ENCODE results near the gene RTN4.
A peak's percentile ranks its signal among the peaks of the same experiment; 100 is the strongest.
"Not testable (repeated sequence)": the region's sequence is repeated elsewhere in the genome, so short reads cannot be mapped to it uniquely, and the experiment has no call there.

RTN4 gene

GRCh38 chr2:54999182-54999581 lies 51.1 kb downstream of the RTN4 start:
- H3K27ac ChIP-seq (ENCODE audit: low read length): no peak overlapping the region
- peaks cover 60% of the 10 kb centered on the region for H3K79me2 ChIP-seq (ENCODE audit: low read length)
- peak overlapping the region; percentile 41 for H3K4me2 ChIP-seq (ENCODE audit: low read length)
- TF ChIP-seq, protein P1, sequence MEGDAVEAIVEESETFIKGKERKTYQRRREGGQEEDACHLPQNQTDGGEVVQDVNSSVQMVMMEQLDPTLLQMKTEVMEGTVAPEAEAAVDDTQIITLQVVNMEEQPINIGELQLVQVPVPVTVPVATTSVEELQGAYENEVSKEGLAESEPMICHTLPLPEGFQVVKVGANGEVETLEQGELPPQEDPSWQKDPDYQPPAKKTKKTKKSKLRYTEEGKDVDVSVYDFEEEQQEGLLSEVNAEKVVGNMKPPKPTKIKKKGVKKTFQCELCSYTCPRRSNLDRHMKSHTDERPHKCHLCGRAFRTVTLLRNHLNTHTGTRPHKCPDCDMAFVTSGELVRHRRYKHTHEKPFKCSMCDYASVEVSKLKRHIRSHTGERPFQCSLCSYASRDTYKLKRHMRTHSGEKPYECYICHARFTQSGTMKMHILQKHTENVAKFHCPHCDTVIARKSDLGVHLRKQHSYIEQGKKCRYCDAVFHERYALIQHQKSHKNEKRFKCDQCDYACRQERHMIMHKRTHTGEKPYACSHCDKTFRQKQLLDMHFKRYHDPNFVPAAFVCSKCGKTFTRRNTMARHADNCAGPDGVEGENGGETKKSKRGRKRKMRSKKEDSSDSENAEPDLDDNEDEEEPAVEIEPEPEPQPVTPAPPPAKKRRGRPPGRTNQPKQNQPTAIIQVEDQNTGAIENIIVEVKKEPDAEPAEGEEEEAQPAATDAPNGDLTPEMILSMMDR (IDR thresholded peaks at IDR 0.05; ENCODE audit: low read depth, low read length): no peak
- no peak for TF ChIP-seq EZH2phosphoT487 (IDR thresholded peaks at IDR 0.05; ENCODE audit: low read depth)
- H3K9ac ChIP-seq (ENCODE audit: low read length): no peak overlapping the region
- no peak overlapping the region for H2AFZ ChIP-seq (ENCODE audit: low read depth, low read length)
- H4K20me1 ChIP-seq (ENCODE audit: insufficient read depth, low read length): peaks cover 50% of the 10 kb centered on the region
- no peaks in the 10 kb centered on the region for H3K27me3 ChIP-seq (ENCODE audit: low read depth, low read length)
- H3K4me3 ChIP-seq (ENCODE audit: low read length): no peak overlapping the region
- H3K4me1 ChIP-seq (ENCODE audit: low read length): peaks cover 30% of the 10 kb centered on the region
- no peaks in the 10 kb centered on the region for H3K36me3 ChIP-seq (replicated peaks; ENCODE audit: low read depth, low read length)
- H3K9me3 ChIP-seq (ENCODE audit: insufficient read depth, low read length): no peaks in the 10 kb centered on the region

DNA sequence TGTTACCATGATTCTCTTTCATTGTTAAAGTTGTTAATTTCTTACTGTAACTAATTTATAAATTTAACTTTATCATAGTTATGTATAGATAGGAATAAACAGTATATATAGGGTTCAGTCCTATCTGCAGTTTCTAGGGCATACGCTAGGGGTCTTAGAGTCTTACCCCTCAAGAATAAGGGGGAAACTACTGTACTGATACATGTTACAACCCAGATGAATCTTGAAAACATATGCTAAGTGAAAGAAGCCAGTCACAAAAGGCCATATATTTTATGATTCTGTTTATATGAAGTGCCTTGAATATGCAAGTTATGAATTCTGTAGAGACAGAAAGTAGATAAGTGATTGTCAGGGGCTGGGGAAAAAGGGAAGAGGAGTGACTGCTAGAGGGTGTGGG lies 52.4 kb downstream of the RTN4 start:
- Histone ChIP-seq H3K27ac (ENCODE audit: low read length) (no peak overlapping the region), H3K4me1 (ENCODE audit: low read length) (peaks cover 30% of the 10 kb centered on the region), H3K9ac (ENCODE audit: low read length) (no peak overlapping the region), H3K4me3 (ENCODE audit: low read length) (no peak overlapping the region), H4K20me1 (ENCODE audit: insufficient read depth, low read length) (peaks cover 59% of the 10 kb centered on the region), H3K4me2 (ENCODE audit: low read length) (no peak overlapping the region), H3K79me2 (ENCODE audit: low read length) (peaks cover 66% of the 10 kb centered on the region), H3K36me3 (replicated peaks; ENCODE audit: low read depth, low read length) (no peaks in the 10 kb centered on the region), H3K27me3 (ENCODE audit: low read depth, low read length) (no peaks in the 10 kb centered on the region), H3K9me3 (ENCODE audit: insufficient read depth, low read length) (no peaks in the 10 kb centered on the region), H2AFZ (ENCODE audit: low read depth, low read length) (no peak overlapping the region)
- no peak for TF ChIP-seq EZH2phosphoT487 (IDR thresholded peaks at IDR 0.05; ENCODE audit: low read depth)
- TF ChIP-seq, protein P1 (IDR thresholded peaks at IDR 0.05; ENCODE audit: low read depth, low read length): peak; percentile 50

GRCh38 chr2:54995553-54995952 lies 54.7 kb downstream of the RTN4 start:
- no peak overlapping the region for H3K4me3 ChIP-seq (ENCODE audit: low read length)
- no peaks in the 10 kb centered on the region for H3K27me3 ChIP-seq (ENCODE audit: low read depth, low read length)
- H2AFZ ChIP-seq (ENCODE audit: low read depth, low read length): no peak overlapping the region
- no peak overlapping the region for H3K27ac ChIP-seq (ENCODE audit: low read length)
- H4K20me1 ChIP-seq (ENCODE audit: insufficient read depth, low read length): peaks cover 61% of the 10 kb centered on the region; the same call in 1 of the 2 replicates
- TF ChIP-seq, protein P1 (IDR thresholded peaks at IDR 0.05; ENCODE audit: low read depth, low read length): no peak
- TF ChIP-seq EZH2phosphoT487 (IDR thresholded peaks at IDR 0.05; ENCODE audit: low read depth): no peak
- no peaks in the 10 kb centered on the region for H3K9me3 ChIP-seq (ENCODE audit: insufficient read depth, low read length)
- peaks cover 30% of the 10 kb centered on the region for H3K4me1 ChIP-seq (ENCODE audit: low read length)
- no peak overlapping the region for H3K9ac ChIP-seq (ENCODE audit: low read length)
- H3K4me2 ChIP-seq (ENCODE audit: low read length): no peak overlapping the region
- no peaks in the 10 kb centered on the region for H3K36me3 ChIP-seq (replicated peaks; ENCODE audit: low read depth, low read length)
- H3K79me2 ChIP-seq (ENCODE audit: low read length): peaks cover 63% of the 10 kb centered on the region

GRCh38 chr2:54990694-54991093 lies 59.6 kb downstream of the RTN4 start:
- peaks cover 31% of the 10 kb centered on the region; the same call in 1 of the 2 replicates for H4K20me1 ChIP-seq (ENCODE audit: insufficient read depth, low read length)
- not testable (repeated sequence) for H3K27me3 ChIP-seq (ENCODE audit: low read depth, low read length); H3K9ac ChIP-seq (ENCODE audit: low read length); H3K9me3 ChIP-seq (ENCODE audit: insufficient read depth, low read length); H3K4me3 ChIP-seq (ENCODE audit: low read length); H3K4me2 ChIP-seq (ENCODE audit: low read length); H3K36me3 ChIP-seq (replicated peaks; ENCODE audit: low read depth, low read length); H3K4me1 ChIP-seq (ENCODE audit: low read length); H3K27ac ChIP-seq (ENCODE audit: low read length); H2AFZ ChIP-seq (ENCODE audit: low read depth, low read length)
- H3K79me2 ChIP-seq (ENCODE audit: low read length): peaks cover 46% of the 10 kb centered on the region

DNA sequence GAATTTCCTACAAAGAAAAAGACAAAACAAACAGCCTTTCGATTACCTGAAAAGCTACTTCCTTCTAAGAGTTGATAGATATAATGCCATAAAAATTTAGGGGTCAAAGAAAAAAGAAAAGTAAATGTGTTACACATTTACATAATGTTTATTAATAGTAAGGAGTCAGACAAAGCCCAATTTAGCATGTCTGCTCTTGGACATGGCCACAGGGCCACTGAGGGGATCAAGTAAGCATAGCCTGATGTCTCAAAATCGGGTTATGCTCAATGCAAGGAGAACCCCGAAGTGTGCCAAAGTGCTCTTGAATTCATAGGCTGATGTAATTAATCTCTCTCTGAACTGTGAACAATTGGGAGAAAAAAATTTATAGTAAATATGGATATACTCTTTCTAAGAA lies 61.6 kb downstream of the RTN4 start:
- H3K36me3 ChIP-seq (replicated peaks; ENCODE audit: low read depth, low read length): no peaks in the 10 kb centered on the region
- no peak overlapping the region for H3K27ac ChIP-seq (ENCODE audit: low read length)
- H3K4me3 ChIP-seq (ENCODE audit: low read length): no peak overlapping the region
- H2AFZ ChIP-seq (ENCODE audit: low read depth, low read length): no peak overlapping the region
- peaks cover 24% of the 10 kb centered on the region; the same call in 1 of the 2 replicates for H4K20me1 ChIP-seq (ENCODE audit: insufficient read depth, low read length)
- no peak overlapping the region for H3K9ac ChIP-seq (ENCODE audit: low read length)
- no peak overlapping the region for H3K4me2 ChIP-seq (ENCODE audit: low read length)
- H3K27me3 ChIP-seq (ENCODE audit: low read depth, low read length): no peaks in the 10 kb centered on the region
- TF ChIP-seq, protein P1 (IDR thresholded peaks at IDR 0.05; ENCODE audit: low read depth, low read length): no peak
- no peak for TF ChIP-seq EZH2phosphoT487 (IDR thresholded peaks at IDR 0.05; ENCODE audit: low read depth)
- no peaks in the 10 kb centered on the region for H3K9me3 ChIP-seq (ENCODE audit: insufficient read depth, low read length)
- no peaks in the 10 kb centered on the region for H3K4me1 ChIP-seq (ENCODE audit: low read length)
- H3K79me2 ChIP-seq (ENCODE audit: low read length): peaks cover 25% of the 10 kb centered on the region

All from OCI-LY3 (cell line).